HG03135 (cell line): ENCODE measurements around the gene TICAM1.

ENCODE experiments used
- ATAC-seq: cut with Tn5 transposase; IDR thresholded peaks from one replicate; pipeline ENCODE4 v1.9.1; 2021; ENCODE audit warnings: mild to moderate bottlenecking, moderate library complexity; ENCODE audit not compliant: unreplicated experiment

Gene TICAM1

GRCh38 chr19:4774136-4774535 lies 57.4 kb downstream of the TICAM1 start:
- ATAC-seq: no peak

- no peak for ATAC-seq
Measured at GRCh38 chr19:4773047-4773640, 58.4 kb downstream of the TICAM1 start.

- ATAC-seq: no peak
Measured at GRCh38 chr19:4772566-4772965, 58.9 kb downstream of the TICAM1 start.

GRCh38 chr19:4768934-4769777 lies 62.4 kb downstream of the TICAM1 start:
- no peak for ATAC-seq
